Keratinocyte (primary cell): ENCODE results near the gene PAPOLA.

Experiments used
- EZH2 ChIP-seq: IDR thresholded peaks from one replicate; pipeline ENCODE4 v1.6.1; 2012; ENCODE audit warnings: inconsistent platforms, mild to moderate bottlenecking, low read length, moderate library complexity
- TF ChIP-seq, protein P1 (sequence below), 3 experiments: IDR thresholded peaks in 1 of 3; conservative IDR thresholded peaks in 1 of 3; optimal IDR thresholded peaks in 1 of 3; 2 replicates in 2 of 3; 3 replicates in 1 of 3; pipeline versions ENCODE3 to v1.5.1; 2011; ENCODE audit warnings: low read length in 3 of 3, mild to moderate bottlenecking in 3 of 3, moderate library complexity in 2 of 3, control low read depth in 1 of 3, inconsistent platforms in 1 of 3; ENCODE audit not compliant: insufficient read depth in 2 of 3; ENCODE audit errors: extremely low read depth in 1 of 3

DNA sequence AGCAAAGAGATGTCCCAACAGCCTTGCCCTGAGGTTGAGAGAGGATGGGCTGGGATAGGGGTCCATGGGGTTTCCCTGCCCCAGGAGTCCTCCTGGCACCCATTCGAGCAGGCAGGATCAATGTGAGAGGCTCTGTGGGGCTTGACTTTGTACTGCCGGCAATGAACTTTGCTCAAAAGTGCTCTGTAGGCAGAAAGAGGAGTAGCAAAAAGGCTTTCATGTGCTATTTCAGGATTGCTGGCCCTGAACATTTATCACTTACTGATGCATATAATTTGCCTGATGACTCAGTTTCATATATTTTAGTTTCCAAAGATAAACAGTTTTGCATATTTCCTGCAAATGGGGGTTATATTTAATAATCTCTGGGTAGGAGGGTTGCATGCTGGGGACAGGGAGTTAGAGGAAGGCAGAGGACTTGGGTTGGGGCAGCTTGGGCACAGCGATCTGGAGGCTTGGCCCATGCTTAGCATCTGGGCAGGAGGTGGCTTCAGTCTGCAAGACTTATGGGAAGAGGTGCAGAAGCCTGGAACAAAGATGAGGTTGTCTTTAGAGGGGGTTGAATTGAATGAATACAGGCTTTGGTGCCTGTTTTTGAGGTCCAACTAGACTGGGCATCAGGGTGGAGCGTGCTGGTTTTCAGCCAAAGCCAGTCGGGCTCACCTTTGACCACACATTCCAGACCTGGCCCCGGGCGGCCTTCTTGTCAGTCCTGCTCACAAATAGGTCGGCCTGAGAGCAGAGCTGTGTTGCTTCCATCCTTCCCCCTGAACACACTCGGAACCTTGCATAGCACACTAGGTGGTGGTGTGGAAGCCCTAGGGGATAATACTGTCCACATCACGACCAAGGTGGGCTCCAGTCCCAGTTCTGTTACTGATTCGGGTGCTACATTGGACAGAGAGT, 101.4 kb downstream of the PAPOLA start:
- TF ChIP-seq, protein P1, sequence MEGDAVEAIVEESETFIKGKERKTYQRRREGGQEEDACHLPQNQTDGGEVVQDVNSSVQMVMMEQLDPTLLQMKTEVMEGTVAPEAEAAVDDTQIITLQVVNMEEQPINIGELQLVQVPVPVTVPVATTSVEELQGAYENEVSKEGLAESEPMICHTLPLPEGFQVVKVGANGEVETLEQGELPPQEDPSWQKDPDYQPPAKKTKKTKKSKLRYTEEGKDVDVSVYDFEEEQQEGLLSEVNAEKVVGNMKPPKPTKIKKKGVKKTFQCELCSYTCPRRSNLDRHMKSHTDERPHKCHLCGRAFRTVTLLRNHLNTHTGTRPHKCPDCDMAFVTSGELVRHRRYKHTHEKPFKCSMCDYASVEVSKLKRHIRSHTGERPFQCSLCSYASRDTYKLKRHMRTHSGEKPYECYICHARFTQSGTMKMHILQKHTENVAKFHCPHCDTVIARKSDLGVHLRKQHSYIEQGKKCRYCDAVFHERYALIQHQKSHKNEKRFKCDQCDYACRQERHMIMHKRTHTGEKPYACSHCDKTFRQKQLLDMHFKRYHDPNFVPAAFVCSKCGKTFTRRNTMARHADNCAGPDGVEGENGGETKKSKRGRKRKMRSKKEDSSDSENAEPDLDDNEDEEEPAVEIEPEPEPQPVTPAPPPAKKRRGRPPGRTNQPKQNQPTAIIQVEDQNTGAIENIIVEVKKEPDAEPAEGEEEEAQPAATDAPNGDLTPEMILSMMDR (optimal IDR thresholded peaks at IDR 0.05 in 1 of 3, IDR thresholded peaks at IDR 0.05 in 1 of 3, conservative IDR thresholded peaks at IDR 0.05 in 1 of 3; ENCODE audit: extremely low read depth in 1 of 3, insufficient read depth in 2 of 3, low read length in 3 of 3), result no peak
- no peak for TF ChIP-seq EZH2
